ENCODE data around the gene PF4V1. TPM values are rescaled to one million over a fixed set of nuclear protein-coding genes. Genes with fewer than 3 reads are reported as not detected.

PF4V1 gene
- total RNA-seq, 1 experiment from 2014 or later: not detected

Other genes starting within 250 kb of the PF4V1 start
- not detected in 2 replicates for gene RASSF6, start 232.9 kb upstream of the PF4V1 start, total RNA-seq (2014; rRNA removed; shearing (Covaris generic))
- gene CXCL8, start 112.7 kb upstream of the PF4V1 start, total RNA-seq (2014; rRNA removed; shearing (Covaris generic)): 166 and 198 TPM in 2 replicates
- 0.06 TPM in 1 of 2 replicates, not detected in the other for gene CXCL6, start 16.6 kb upstream of the PF4V1 start, total RNA-seq (2014; rRNA removed; shearing (Covaris generic))
- 16.7 and 21.4 TPM in 2 replicates for gene CXCL1, start 16.1 kb downstream of the PF4V1 start, total RNA-seq (2014; rRNA removed; shearing (Covaris generic))
- gene PF4, start 128.7 kb downstream of the PF4V1 start, total RNA-seq (2014; rRNA removed; shearing (Covaris generic)): not detected in 2 replicates
- not detected in 2 replicates for gene PPBP, start 134.9 kb downstream of the PF4V1 start, total RNA-seq (2014; rRNA removed; shearing (Covaris generic))
- gene CXCL5, start 145.4 kb downstream of the PF4V1 start, total RNA-seq (2014; rRNA removed; shearing (Covaris generic)): 0.77 TPM in 1 of 2 replicates, not detected in the other
- 0.63 and 1.8 TPM in 2 replicates for gene CXCL3, start 185.4 kb downstream of the PF4V1 start, total RNA-seq (2014; rRNA removed; shearing (Covaris generic))
- 1.0 and 1.1 TPM in 2 replicates for gene CXCL2, start 245.9 kb downstream of the PF4V1 start, total RNA-seq (2014; rRNA removed; shearing (Covaris generic))